Fibroblast of lung (primary cell): ENCODE results near the gene ARAP3. TPM values are rescaled to one million over a fixed set of nuclear protein-coding genes. Genes with fewer than 3 reads are reported as not detected.

Source experiments
- DNase-seq, 2 donors: peaks; one replicate each; pipeline versions ENCODE4 v3.0.0 to v3.0.0-alpha.2; 2010; ENCODE audit warnings: low read depth in 2 of 2
- H2AFZ ChIP-seq: 2 replicates; pipeline ENCODE4 v1.5.1; 2012; ENCODE audit warnings: low read length, control low read depth, inconsistent platforms
- H3K27ac ChIP-seq: 2 replicates; pipeline ENCODE4 v1.5.1; 2011; ENCODE audit warnings: low read length, control low read depth; ENCODE audit not compliant: insufficient read depth
- H3K27me3 ChIP-seq: 2 replicates; pipeline ENCODE4 v1.5.1; 2011; ENCODE audit warnings: mild to moderate bottlenecking, low read length; ENCODE audit not compliant: control insufficient read depth, insufficient read depth
- H3K36me3 ChIP-seq: 2 replicates; pipeline ENCODE4 v1.5.1; 2011; ENCODE audit warnings: low read length; ENCODE audit not compliant: control insufficient read depth, insufficient read depth
- H3K4me1 ChIP-seq: 2 replicates; pipeline ENCODE4 v1.5.1; 2011; ENCODE audit warnings: low read length; ENCODE audit not compliant: control insufficient read depth, insufficient read depth; ENCODE audit errors: extremely low read depth
- H3K4me2 ChIP-seq: 2 replicates; pipeline ENCODE4 v1.5.1; 2011; ENCODE audit warnings: low read length, control low read depth; ENCODE audit not compliant: insufficient read depth; ENCODE audit errors: extremely low read depth
- H3K4me3 ChIP-seq, 4 experiments: fragments of 200-600 bp in 1 of 4; sonication (generic) in 1 of 4; replicated peaks in 1 of 4; 2 replicates each; pipeline ENCODE4 v1.5.1; 2011 to 2016; ENCODE audit warnings: low read length in 4 of 4, low read depth in 3 of 4, mild to moderate bottlenecking in 3 of 4, control low read depth in 2 of 4, inconsistent platforms in 1 of 4, mixed read lengths in 1 of 4; ENCODE audit not compliant: insufficient read depth in 1 of 4; ENCODE audit errors: control extremely low read depth in 1 of 4
- H3K79me2 ChIP-seq: 2 replicates; pipeline ENCODE4 v1.5.1; 2012; ENCODE audit warnings: mild to moderate bottlenecking, low read length, inconsistent platforms; ENCODE audit not compliant: control insufficient read depth, insufficient read depth
- H3K9ac ChIP-seq: 2 replicates; pipeline ENCODE4 v1.5.1; 2011; ENCODE audit warnings: mild to moderate bottlenecking, low read length, control low read depth; ENCODE audit not compliant: insufficient read depth
- H3K9me3 ChIP-seq: 2 replicates; pipeline ENCODE4 v1.5.1; 2012; ENCODE audit warnings: low read depth, low read length; ENCODE audit not compliant: control insufficient read depth, insufficient read depth
- H4K20me1 ChIP-seq: 2 replicates; pipeline ENCODE4 v1.5.1; 2011; ENCODE audit warnings: low read length; ENCODE audit not compliant: control insufficient read depth, insufficient read depth; ENCODE audit errors: extremely low read depth
- CTCF ChIP-seq, 2 donors: IDR thresholded peaks in 1 of 2; conservative IDR thresholded peaks in 1 of 2; 1 replicate in 1 of 2; 2 replicates in 1 of 2; pipeline ENCODE4 v1.5.1; 2011 to 2012; ENCODE audit warnings: low read length in 2 of 2, control low read depth in 1 of 2, inconsistent platforms in 1 of 2, low read depth in 1 of 2, mild to moderate bottlenecking in 1 of 2
- EZH2 ChIP-seq: IDR thresholded peaks from 2 replicates; pipeline ENCODE4 v1.5.1; 2012; ENCODE audit warnings: low read length, control low read depth, mild to moderate bottlenecking; ENCODE audit errors: missing control alignments
- polyA plus RNA-seq, 2 donors: library from polyadenylated mRNA; depleted of rRNA in 1 of 2; stranded (reverse) in 1 of 2; unstranded in 1 of 2; fragments of >200 nt; gene quantifications; 2 replicates each; pipeline ENCODE4 v1.2.1, GENCODE V29; 2011 to 2012; ENCODE audit warnings: missing spikeins in 1 of 2
- total RNA-seq: library from RNA; depleted of rRNA; stranded (reverse); fragments of >200 nt; gene quantifications from 2 replicates; pipeline ENCODE4 v1.2.1, GENCODE V29; 2014

The ARAP3 gene
- total and polyA plus RNA-seq, 2 donors (not counting 1 experiment from before 2014, with no cell fraction given): 2.9 to 3.8 TPM

GRCh38 chr5:141618030-141618803, 63.8 kb downstream of the ARAP3 start:
- peaks cover 45% of the 10 kb centered on the region for H3K79me2 ChIP-seq
- peak overlapping the region; percentile 47 for H2AFZ ChIP-seq
- TF ChIP-seq CTCF (conservative IDR thresholded peaks at IDR 0.05 in 1 of 2, IDR thresholded peaks at IDR 0.05 in 1 of 2; ENCODE audit: low read depth in 1 of 2, low read length in 2 of 2) (no peak), EZH2 (no peak)
- no peaks in the 10 kb centered on the region for H3K4me1 ChIP-seq
- no peaks in the 10 kb centered on the region for H3K27me3 ChIP-seq
- H3K36me3 ChIP-seq: peaks cover 4% of the 10 kb centered on the region
- H3K9me3 ChIP-seq: no peaks in the 10 kb centered on the region
- no peaks in the 10 kb centered on the region for H4K20me1 ChIP-seq
- peak overlapping the region; percentile 81 for H3K27ac ChIP-seq
- peak in 1 of 2 donors; percentile 29 for DNase-seq
- peak overlapping the region; percentile 79 to 82 (median 80) for H3K4me3 ChIP-seq
- H3K9ac ChIP-seq: peak overlapping the region; percentile 88
- H3K4me2 ChIP-seq: peak overlapping the region; percentile 71

DNA sequence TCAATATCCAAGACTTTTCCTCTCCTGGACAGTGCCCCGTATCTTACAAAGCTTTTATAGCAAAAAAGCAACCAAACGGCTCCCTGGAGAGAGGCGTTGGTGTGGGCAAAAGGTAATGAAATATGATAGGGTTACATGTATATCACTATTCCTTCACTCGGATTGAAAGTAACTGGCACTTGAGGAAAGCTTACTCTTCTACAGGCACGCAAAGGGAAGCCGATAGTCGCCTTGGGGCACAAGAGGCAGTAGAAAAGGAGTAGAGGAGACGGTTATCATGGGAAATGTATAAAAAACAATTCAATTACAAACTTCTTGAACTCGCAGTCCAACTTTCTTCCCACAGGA, 64.4 kb downstream of the ARAP3 start:
- DNase-seq: no peak
- peaks cover 50% of the 10 kb centered on the region for H3K79me2 ChIP-seq
- peak overlapping the region; percentile 88 for H3K9ac ChIP-seq
- TF ChIP-seq EZH2: no peak
- TF ChIP-seq CTCF (conservative IDR thresholded peaks at IDR 0.05 in 1 of 2, IDR thresholded peaks at IDR 0.05 in 1 of 2; ENCODE audit: low read depth in 1 of 2, low read length in 2 of 2): no peak
- H3K4me3 ChIP-seq: peak overlapping the region; percentile 79 to 82 (median 80)
- no peaks in the 10 kb centered on the region for H3K9me3 ChIP-seq
- H3K36me3 ChIP-seq: peaks cover 3% of the 10 kb centered on the region
- H3K4me2 ChIP-seq: peak overlapping the region; percentile 71
- no peaks in the 10 kb centered on the region for H3K4me1 ChIP-seq
- peak overlapping the region; percentile 47 for H2AFZ ChIP-seq
- no peaks in the 10 kb centered on the region for H3K27me3 ChIP-seq
- no peaks in the 10 kb centered on the region for H4K20me1 ChIP-seq
- H3K27ac ChIP-seq: peak overlapping the region; percentile 81

GRCh38 chr5:141617128-141617527, 64.9 kb downstream of the ARAP3 start:
- TF ChIP-seq CTCF (conservative IDR thresholded peaks at IDR 0.05 in 1 of 2, IDR thresholded peaks at IDR 0.05 in 1 of 2; ENCODE audit: low read depth in 1 of 2, low read length in 2 of 2) (no peak), EZH2 (no peak)
- H3K36me3 ChIP-seq: peaks cover 3% of the 10 kb centered on the region
- H4K20me1 ChIP-seq: no peaks in the 10 kb centered on the region
- H3K27me3 ChIP-seq: no peaks in the 10 kb centered on the region
- DNase-seq: no peak
- H3K4me2 ChIP-seq: peak overlapping the region; percentile 71
- H3K4me3 ChIP-seq: peak overlapping the region; percentile 79 to 82 (median 80)
- peaks cover 56% of the 10 kb centered on the region for H3K79me2 ChIP-seq
- no peaks in the 10 kb centered on the region for H3K9me3 ChIP-seq
- H3K9ac ChIP-seq: no peak overlapping the region
- H2AFZ ChIP-seq: no peak overlapping the region
- H3K4me1 ChIP-seq: no peaks in the 10 kb centered on the region
- H3K27ac ChIP-seq: no peak overlapping the region
